B cell (primary cell): ENCODE data around the gene GPR37.

ENCODE experiments used
- CTCF ChIP-seq: fragments of 200-600 bp; IDR thresholded peaks from one replicate; pipeline ENCODE4 v1.8.0; 2022; ENCODE audit warnings: antibody characterized with exemption, mild to moderate bottlenecking
- EZH2 ChIP-seq: IDR thresholded peaks from 2 replicates; pipeline ENCODE4 v1.6.1; 2012; ENCODE audit warnings: borderline replicate concordance, low read depth, mild to moderate bottlenecking, moderate library complexity, low read length; ENCODE audit not compliant: insufficient read depth, poor library complexity, severe bottlenecking

- TF ChIP-seq CTCF: no peak
- no peak for TF ChIP-seq EZH2
These were observed 2.9 kb upstream of the GPR37 start for GRCh38 chr7:124768525-124768924.
